Ascending aorta (tissue), 2 donors: ENCODE results near the gene COG6. TPM values are rescaled to one million over a fixed set of nuclear protein-coding genes. Genes with fewer than 3 reads are reported as not detected.

Experiments used
- DNase-seq, 2 donors: peaks; one replicate each; pipeline ENCODE4 v3.0.0-alpha.2; 2019; ENCODE audit warnings: low spot score in 2 of 2
- H3K27ac ChIP-seq, 2 donors: fragments of 200-600 bp; sonication (generic); one replicate each; pipeline ENCODE4 v1.5.1; 2016 to 2017; ENCODE audit warnings: mild to moderate bottlenecking in 1 of 2
- H3K27me3 ChIP-seq: fragments of 200-600 bp; sonication (generic); one replicate; pipeline ENCODE4 v1.5.1; 2017
- H3K36me3 ChIP-seq, 2 donors: fragments of 200-600 bp; sonication (generic); one replicate each; pipeline ENCODE4 v1.5.1; 2016
- H3K4me1 ChIP-seq, 2 donors: fragments of 200-600 bp; sonication (generic); one replicate each; pipeline ENCODE4 v1.5.1; 2016 to 2017; ENCODE audit warnings: mild to moderate bottlenecking in 1 of 2
- H3K4me3 ChIP-seq, 2 donors: fragments of 200-600 bp; sonication (generic); one replicate each; pipeline ENCODE4 v1.5.1; 2016 to 2017; ENCODE audit warnings: mild to moderate bottlenecking in 1 of 2
- H3K9me3 ChIP-seq, 2 donors: fragments of 200-600 bp; sonication (generic); one replicate each; pipeline ENCODE4 v1.5.1; 2016
- CTCF ChIP-seq, 3 experiments: fragments of 200-600 bp in 2 of 3; fragments of 450-650 bp in 1 of 3; sonication (generic) in 2 of 3; IDR thresholded peaks; one replicate each; pipeline ENCODE4 v1.5.1; 2016 to 2019; ENCODE audit warnings: antibody characterized with exemption in 3 of 3, mild to moderate bottlenecking in 1 of 3, moderate library complexity in 1 of 3
- intact Hi-C: fragments of 100-400 bp; cut with DNase I; formaldehyde crosslinking; loops from one replicate; pipeline ENCODE4 v1.15.1; 2023
- total RNA-seq: library from RNA; depleted of rRNA; stranded (reverse); fragments of >200 nt; gene quantifications from one replicate; pipeline ENCODE4 v1.1.0, GENCODE V29; 2016

COG6 gene
- total RNA-seq, 1 donor from 2014 or later = 8.6 TPM

- no peaks in the 10 kb centered on the region for H3K27me3 ChIP-seq
- H3K4me3 ChIP-seq = no peak overlapping the region
- DNase-seq = no peak
- peaks cover 0 to 1% of the 10 kb centered on the region in 2 donors for H3K36me3 ChIP-seq
- H3K4me1 ChIP-seq = no peaks in the 10 kb centered on the region
- no peak overlapping the region for H3K27ac ChIP-seq
- intact Hi-C loops = no loop called here
- no peak for TF ChIP-seq CTCF (IDR thresholded peaks at IDR 0.05)
- peaks cover 0 to 3% of the 10 kb centered on the region in 2 donors for H3K9me3 ChIP-seq
Measured at GRCh38 chr13:39760521-39760920, 105.1 kb downstream of the COG6 start.

- no peaks in the 10 kb centered on the region for H3K36me3 ChIP-seq
- TF ChIP-seq CTCF (IDR thresholded peaks at IDR 0.05) = no peak
- no peak overlapping the region for H3K4me3 ChIP-seq
- no peak overlapping the region for H3K27ac ChIP-seq
- intact Hi-C loops = no loop called here
- no peaks in the 10 kb centered on the region for H3K9me3 ChIP-seq
- H3K4me1 ChIP-seq = no peaks in the 10 kb centered on the region
- H3K27me3 ChIP-seq = no peaks in the 10 kb centered on the region
- DNase-seq = no peak
Measured at GRCh38 chr13:39765801-39766463, 110.5 kb downstream of the COG6 start.

GRCh38 chr13:39766464-39767158 is 111.1 kb downstream of the COG6 start:
- DNase-seq = no peak
- H3K4me1 ChIP-seq = no peaks in the 10 kb centered on the region
- no peaks in the 10 kb centered on the region for H3K9me3 ChIP-seq
- H3K27ac ChIP-seq = no peak overlapping the region
- intact Hi-C loops = no loop called here
- H3K36me3 ChIP-seq = no peaks in the 10 kb centered on the region
- H3K4me3 ChIP-seq = no peak overlapping the region
- no peaks in the 10 kb centered on the region for H3K27me3 ChIP-seq
- no peak for TF ChIP-seq CTCF (IDR thresholded peaks at IDR 0.05)

GRCh38 chr13:39767791-39768517 is 112.5 kb downstream of the COG6 start:
- TF ChIP-seq CTCF (IDR thresholded peaks at IDR 0.05) = no peak
- Histone ChIP-seq H3K36me3 (no peaks in the 10 kb centered on the region), H3K9me3 (no peaks in the 10 kb centered on the region), H3K27me3 (no peaks in the 10 kb centered on the region), H3K4me3 (no peak overlapping the region), H3K27ac (no peak overlapping the region), H3K4me1 (no peaks in the 10 kb centered on the region)
- DNase-seq = no peak
- intact Hi-C loops = no loop called here

- Histone ChIP-seq H3K9me3 (no peaks in the 10 kb centered on the region), H3K4me3 (no peak overlapping the region), H3K36me3 (no peaks in the 10 kb centered on the region), H3K27me3 (no peaks in the 10 kb centered on the region), H3K27ac (no peak overlapping the region), H3K4me1 (no peaks in the 10 kb centered on the region)
- DNase-seq = no peak
- no peak for TF ChIP-seq CTCF (IDR thresholded peaks at IDR 0.05)
- intact Hi-C loops = no loop called here
Measured at GRCh38 chr13:39768962-39769361, 113.5 kb downstream of the COG6 start.
